ENCODE data around the gene CDH22.
A peak's percentile ranks its signal among the peaks of the same experiment; 100 is the strongest.

Gene CDH22

DNA sequence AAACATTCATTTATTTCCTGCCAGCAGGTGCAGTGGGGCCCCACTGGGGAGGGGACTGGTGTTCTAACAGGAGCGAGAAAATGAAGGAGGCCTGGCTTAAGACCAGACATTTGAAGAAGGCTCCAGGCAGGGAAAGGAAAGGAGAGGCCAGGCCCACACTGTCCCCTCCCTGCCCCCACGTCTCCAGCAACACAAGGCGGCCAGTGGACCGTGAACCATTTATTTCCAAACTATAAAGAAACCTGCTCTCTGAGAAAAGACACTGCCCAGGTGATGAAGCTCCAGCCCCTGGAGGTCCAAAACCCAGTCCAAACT lies 41.4 kb upstream of the CDH22 start:
- Histone ChIP-seq H3K23ac (ENCODE audit: low read length in 2 of 2) (no peak overlapping the region), H2BK120ac (ENCODE audit: low read depth, low read length) (peak overlapping the region; percentile 29), H4K8ac (ENCODE audit: low read length) (peak overlapping the region; percentile 74), H2BK5ac (ENCODE audit: low read depth, low read length, poor library complexity, severe bottlenecking) (no peak overlapping the region), H3K27ac (ENCODE audit: low read length, poor library complexity, severe bottlenecking) (peak overlapping the region; percentile 31), H3K9me3 (ENCODE audit: control insufficient read depth, low read length) (no peaks in the 10 kb centered on the region), H3K4me1 (ENCODE audit: control insufficient read depth, insufficient read depth, low read depth, low read length) (peaks cover 40% of the 10 kb centered on the region), H3K9ac (ENCODE audit: low read length) (peak overlapping the region; percentile 65), H3K27me3 (ENCODE audit: control insufficient read depth in 1 of 2, insufficient read depth in 1 of 2, low read length in 2 of 2) (no peaks in the 10 kb centered on the region), H3K18ac (ENCODE audit: low read depth in 1 of 2, low read length in 2 of 2) (peak overlapping the region; percentile 6 to 90), H3K4ac (ENCODE audit: low read depth in 1 of 2, low read length in 2 of 2) (peak overlapping the region in 1 of 2 experiments; percentile 90), H2AFZ (ENCODE audit: low read depth, low read length) (no peak overlapping the region), H4K91ac (ENCODE audit: low read length) (peak overlapping the region; percentile 58), H2BK15ac (ENCODE audit: low read depth, poor library complexity, severe bottlenecking) (no peak overlapping the region), H3K14ac (ENCODE audit: low read length in 2 of 2) (no peak overlapping the region), H3K79me1 (replicated peaks; ENCODE audit: low read length, poor library complexity, severe bottlenecking) (peaks cover 5% of the 10 kb centered on the region), H2BK12ac (ENCODE audit: low read length in 2 of 2) (peak overlapping the region in 1 of 2 experiments; percentile 90), H3K36me3 (ENCODE audit: control insufficient read depth in 1 of 2, insufficient read depth in 2 of 2, low read depth in 1 of 2, low read length in 2 of 2) (peaks cover 29 to 35% of the 10 kb centered on the region in 2 experiments), H3K4me3 (ENCODE audit: insufficient read depth in 1 of 2, low read depth in 1 of 2, low read length in 2 of 2) (no peak overlapping the region), H3K4me2 (ENCODE audit: low read length, poor library complexity, severe bottlenecking) (no peak overlapping the region), H2AK5ac (ENCODE audit: low read length, severe bottlenecking) (peak overlapping the region; percentile 69)
- WGBS: 84% methylated on average over 4 of the region's 4 CpGs
- DNase-seq: no peak

DNA sequence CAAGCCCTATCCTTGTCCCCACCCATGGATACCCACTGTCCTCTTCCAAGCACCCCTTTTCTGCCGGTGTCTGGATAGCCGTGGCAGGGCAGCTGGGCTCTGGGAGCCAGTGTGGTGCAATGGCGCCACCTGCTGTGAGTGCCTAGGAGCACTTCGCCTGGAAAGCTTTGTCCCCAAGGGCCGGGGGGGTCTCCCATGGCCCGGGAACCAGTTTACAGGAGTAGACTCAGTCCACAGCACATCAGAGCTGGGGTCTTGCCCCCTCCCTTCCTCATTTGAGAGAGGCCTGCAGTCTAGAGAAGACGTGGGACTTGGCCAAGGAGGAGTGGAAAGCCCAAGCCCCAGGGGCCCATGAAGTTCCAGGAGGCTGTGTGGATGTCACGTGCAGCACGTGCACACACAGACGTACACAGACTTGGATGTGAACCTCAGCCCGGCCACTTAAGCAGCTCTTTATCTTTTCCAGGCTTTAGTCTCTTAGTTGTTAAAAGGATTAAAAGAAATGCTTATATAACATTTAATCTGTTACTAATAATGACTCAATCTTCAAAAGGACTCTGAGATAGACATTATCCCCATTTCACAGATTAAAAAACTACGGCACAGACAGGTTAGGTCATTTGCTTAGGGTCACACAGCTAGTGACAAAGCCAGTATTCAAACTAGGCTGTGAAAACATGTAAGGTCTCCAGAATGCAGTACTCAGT lies 40.9 kb upstream of the CDH22 start:
- Histone ChIP-seq H3K9ac (ENCODE audit: low read length) (peak overlapping the region; percentile 65), H4K91ac (ENCODE audit: low read length) (no peak overlapping the region), H3K4me2 (ENCODE audit: low read length, poor library complexity, severe bottlenecking) (no peak overlapping the region), H3K4me1 (ENCODE audit: control insufficient read depth, insufficient read depth, low read depth, low read length) (peaks cover 40% of the 10 kb centered on the region), H3K4me3 (ENCODE audit: insufficient read depth in 1 of 2, low read depth in 1 of 2, low read length in 2 of 2) (peak overlapping the region in 1 of 2 experiments; percentile 59), H3K79me1 (replicated peaks; ENCODE audit: low read length, poor library complexity, severe bottlenecking) (peaks cover 5% of the 10 kb centered on the region), H3K27ac (ENCODE audit: low read length, poor library complexity, severe bottlenecking) (no peak overlapping the region), H2BK5ac (ENCODE audit: low read depth, low read length, poor library complexity, severe bottlenecking) (no peak overlapping the region), H2AFZ (ENCODE audit: low read depth, low read length) (no peak overlapping the region), H3K9me3 (ENCODE audit: control insufficient read depth, low read length) (no peaks in the 10 kb centered on the region), H2AK5ac (ENCODE audit: low read length, severe bottlenecking) (no peak overlapping the region), H3K4ac (ENCODE audit: low read depth in 1 of 2, low read length in 2 of 2) (no peak overlapping the region), H3K27me3 (ENCODE audit: control insufficient read depth in 1 of 2, insufficient read depth in 1 of 2, low read length in 2 of 2) (peaks cover 4 to 5% of the 10 kb centered on the region in 2 experiments), H2BK120ac (ENCODE audit: low read depth, low read length) (peak overlapping the region; percentile 29), H3K36me3 (ENCODE audit: control insufficient read depth in 1 of 2, insufficient read depth in 2 of 2, low read depth in 1 of 2, low read length in 2 of 2) (peaks cover 24 to 31% of the 10 kb centered on the region in 2 experiments), H3K23ac (ENCODE audit: low read length in 2 of 2) (peak overlapping the region in 1 of 2 experiments; percentile 42), H3K18ac (ENCODE audit: low read depth in 1 of 2, low read length in 2 of 2) (no peak overlapping the region), H4K8ac (ENCODE audit: low read length) (no peak overlapping the region), H2BK15ac (ENCODE audit: low read depth, poor library complexity, severe bottlenecking) (no peak overlapping the region), H3K14ac (ENCODE audit: low read length in 2 of 2) (no peak overlapping the region), H2BK12ac (ENCODE audit: low read length in 2 of 2) (no peak overlapping the region)
- peak; percentile 59 for DNase-seq
- WGBS: 64% methylated on average over 11 of the region's 12 CpGs

DNA sequence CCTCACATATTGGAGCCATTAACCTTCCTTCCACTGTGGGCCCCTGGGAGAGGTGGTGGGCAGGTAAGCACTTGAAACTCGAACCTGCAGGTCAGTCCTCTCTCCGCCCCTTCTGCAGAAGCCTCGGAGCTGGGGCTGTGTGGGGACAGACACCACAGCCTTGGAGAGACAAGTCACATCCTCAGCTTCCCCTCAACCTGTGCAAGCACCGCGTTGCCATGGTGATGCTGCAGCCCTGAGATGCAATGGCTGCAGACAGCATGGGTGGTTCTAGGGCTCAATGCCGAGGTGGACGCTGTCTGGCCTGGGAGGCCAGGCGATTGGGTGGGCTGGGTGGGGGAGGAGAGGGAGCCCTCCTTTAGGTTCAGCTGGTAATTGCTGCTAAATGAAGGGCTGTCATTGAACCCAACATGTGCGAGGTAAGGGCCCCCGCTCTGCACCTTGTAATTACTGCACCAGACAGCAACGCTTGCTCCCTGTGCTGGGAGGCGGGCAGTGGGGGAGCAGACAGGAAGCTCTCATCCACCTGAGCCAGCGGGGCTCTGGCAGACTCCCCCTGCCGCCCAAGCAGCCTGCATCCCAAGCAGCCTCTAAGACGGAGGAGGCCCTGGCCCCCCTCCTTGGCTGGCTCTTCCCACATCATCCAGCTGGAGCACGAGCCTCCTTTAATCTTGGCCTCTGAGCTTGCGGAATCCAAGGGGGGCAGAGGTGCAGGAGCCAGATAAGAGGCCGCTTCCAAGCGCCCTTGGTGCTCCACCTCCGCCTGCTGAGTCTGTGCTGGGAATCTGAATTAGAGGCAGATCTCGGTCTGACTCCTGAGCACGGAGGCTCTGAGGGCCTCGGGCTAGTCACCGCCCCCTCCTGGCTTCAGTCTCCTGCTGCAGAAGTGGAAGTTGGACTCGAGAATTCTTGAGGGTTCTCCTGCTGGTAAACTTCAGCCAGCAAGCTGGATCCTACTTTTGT lies 39.8 kb upstream of the CDH22 start:
- Histone ChIP-seq H3K23ac (ENCODE audit: low read length in 2 of 2) (no peak overlapping the region), H2AK5ac (ENCODE audit: low read length, severe bottlenecking) (no peak overlapping the region), H2BK120ac (ENCODE audit: low read depth, low read length) (no peak overlapping the region), H3K4me2 (ENCODE audit: low read length, poor library complexity, severe bottlenecking) (no peak overlapping the region), H3K4me1 (ENCODE audit: control insufficient read depth, insufficient read depth, low read depth, low read length) (peaks cover 40% of the 10 kb centered on the region), H2BK15ac (ENCODE audit: low read depth, poor library complexity, severe bottlenecking) (no peak overlapping the region), H4K91ac (ENCODE audit: low read length) (no peak overlapping the region), H3K18ac (ENCODE audit: low read depth in 1 of 2, low read length in 2 of 2) (no peak overlapping the region), H3K14ac (ENCODE audit: low read length in 2 of 2) (peak overlapping the region in 1 of 2 experiments; percentile 42), H3K4me3 (ENCODE audit: insufficient read depth in 1 of 2, low read depth in 1 of 2, low read length in 2 of 2) (peak overlapping the region in 1 of 2 experiments; percentile 59), H2BK5ac (ENCODE audit: low read depth, low read length, poor library complexity, severe bottlenecking) (no peak overlapping the region), H3K36me3 (ENCODE audit: control insufficient read depth in 1 of 2, insufficient read depth in 2 of 2, low read depth in 1 of 2, low read length in 2 of 2) (peaks cover 20 to 26% of the 10 kb centered on the region in 2 experiments), H3K27ac (ENCODE audit: low read length, poor library complexity, severe bottlenecking) (no peak overlapping the region), H4K8ac (ENCODE audit: low read length) (no peak overlapping the region), H3K9ac (ENCODE audit: low read length) (peak overlapping the region; percentile 65), H3K4ac (ENCODE audit: low read depth in 1 of 2, low read length in 2 of 2) (no peak overlapping the region), H2BK12ac (ENCODE audit: low read length in 2 of 2) (no peak overlapping the region), H2AFZ (ENCODE audit: low read depth, low read length) (no peak overlapping the region), H3K9me3 (ENCODE audit: control insufficient read depth, low read length) (no peaks in the 10 kb centered on the region), H3K27me3 (ENCODE audit: control insufficient read depth in 1 of 2, insufficient read depth in 1 of 2, low read length in 2 of 2) (peaks cover 15% of the 10 kb centered on the region in 2 experiments), H3K79me1 (replicated peaks; ENCODE audit: low read length, poor library complexity, severe bottlenecking) (peaks cover 5% of the 10 kb centered on the region)
- peak; percentile 43 for DNase-seq
- WGBS: 65% methylated on average over 25 of the region's 25 CpGs

DNA sequence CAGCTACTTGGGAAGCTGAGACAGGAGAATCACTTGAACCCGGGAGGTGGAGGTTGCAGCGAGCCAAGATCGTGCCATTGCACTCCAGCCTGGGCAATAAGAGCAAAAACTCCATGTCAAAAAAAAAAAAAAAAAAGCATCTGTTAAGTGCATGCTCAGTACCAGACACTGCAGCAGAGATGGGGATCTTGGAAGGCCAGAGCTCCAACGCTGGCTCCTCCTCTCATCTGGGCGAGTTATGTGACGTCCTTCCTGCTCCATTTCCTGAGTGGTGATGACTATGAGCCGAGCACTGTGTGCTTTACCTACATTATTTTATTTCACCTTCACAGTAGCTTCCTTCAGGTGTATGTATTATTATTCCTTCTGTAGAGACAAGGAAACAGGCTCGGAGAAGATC lies 38.5 kb upstream of the CDH22 start:
- no peak overlapping the region for H3K23ac ChIP-seq (ENCODE audit: low read length in 2 of 2)
- H2BK120ac ChIP-seq (ENCODE audit: low read depth, low read length): no peak overlapping the region
- no peak overlapping the region for H3K14ac ChIP-seq (ENCODE audit: low read length in 2 of 2)
- no peak overlapping the region for H3K4ac ChIP-seq (ENCODE audit: low read depth in 1 of 2, low read length in 2 of 2)
- no peak overlapping the region for H3K27ac ChIP-seq (ENCODE audit: low read length, poor library complexity, severe bottlenecking)
- H4K91ac ChIP-seq (ENCODE audit: low read length): no peak overlapping the region
- no peak overlapping the region for H4K8ac ChIP-seq (ENCODE audit: low read length)
- H2BK12ac ChIP-seq (ENCODE audit: low read length in 2 of 2): no peak overlapping the region
- DNase-seq: no peak
- H2AK5ac ChIP-seq (ENCODE audit: low read length, severe bottlenecking): no peak overlapping the region
- no peak overlapping the region for H3K4me3 ChIP-seq (ENCODE audit: insufficient read depth in 1 of 2, low read depth in 1 of 2, low read length in 2 of 2)
- H2AFZ ChIP-seq (ENCODE audit: low read depth, low read length): no peak overlapping the region
- H3K18ac ChIP-seq (ENCODE audit: low read depth in 1 of 2, low read length in 2 of 2): no peak overlapping the region
- H3K4me1 ChIP-seq (ENCODE audit: control insufficient read depth, insufficient read depth, low read depth, low read length): peaks cover 34% of the 10 kb centered on the region
- H3K9me3 ChIP-seq (ENCODE audit: control insufficient read depth, low read length): no peaks in the 10 kb centered on the region
- no peak overlapping the region for H2BK5ac ChIP-seq (ENCODE audit: low read depth, low read length, poor library complexity, severe bottlenecking)
- peaks cover 3% of the 10 kb centered on the region for H3K79me1 ChIP-seq (replicated peaks; ENCODE audit: low read length, poor library complexity, severe bottlenecking)
- H3K9ac ChIP-seq (ENCODE audit: low read length): no peak overlapping the region
- peaks cover 8 to 14% of the 10 kb centered on the region in 2 experiments for H3K36me3 ChIP-seq (ENCODE audit: control insufficient read depth in 1 of 2, insufficient read depth in 2 of 2, low read depth in 1 of 2, low read length in 2 of 2)
- peaks cover 28 to 29% of the 10 kb centered on the region in 2 experiments for H3K27me3 ChIP-seq (ENCODE audit: control insufficient read depth in 1 of 2, insufficient read depth in 1 of 2, low read length in 2 of 2)
- H3K4me2 ChIP-seq (ENCODE audit: low read length, poor library complexity, severe bottlenecking): no peak overlapping the region
- H2BK15ac ChIP-seq (ENCODE audit: low read depth, poor library complexity, severe bottlenecking): no peak overlapping the region
- WGBS: 89% methylated on average over 7 of the region's 8 CpGs
